D721Med (cell line): ENCODE measurements around the gene SBF2.

Source experiments
- DNase-seq: peaks from one replicate; pipeline ENCODE4 v3.0.0; 2011; ENCODE audit warnings: low spot score; ENCODE audit not compliant: insufficient read length
- FAIRE-seq: peaks from 2 replicates; lab custom pipeline; 2011; peaks lifted over from hg19 to GRCh38; lab: Jason Lieb, UNC
- CTCF ChIP-seq: IDR thresholded peaks from 2 replicates; pipeline ENCODE4 v1.5.1; 2012; ENCODE audit warnings: mild to moderate bottlenecking, control low read depth; ENCODE audit not compliant: insufficient read depth; ENCODE audit errors: missing control alignments

SBF2 gene

GRCh38 chr11:10317151-10317755 is 23.2 kb upstream of the SBF2 start:
- no peak for TF ChIP-seq CTCF
- FAIRE-seq (no peak), DNase-seq (no peak)

GRCh38 chr11:10315083-10315482 is 21.1 kb upstream of the SBF2 start:
- no peak for TF ChIP-seq CTCF
- DNase-seq: no peak
- no peak for FAIRE-seq

GRCh38 chr11:10314199-10315072 is 20.4 kb upstream of the SBF2 start:
- FAIRE-seq (no peak), DNase-seq (no peak)
- no peak for TF ChIP-seq CTCF

- DNase-seq (no peak), FAIRE-seq (no peak)
- no peak for TF ChIP-seq CTCF
These were observed 17.8 kb upstream of the SBF2 start for GRCh38 chr11:10311802-10312201.

- DNase-seq (no peak), FAIRE-seq (no peak)
- TF ChIP-seq CTCF: no peak
These were observed 16.4 kb upstream of the SBF2 start for GRCh38 chr11:10310301-10310841.

GRCh38 chr11:10309163-10310093 is 15.4 kb upstream of the SBF2 start:
- DNase-seq (no peak), FAIRE-seq (no peak)
- TF ChIP-seq CTCF: no peak
